ENCODE results near the gene NPR1. TPM values are rescaled to one million over a fixed set of nuclear protein-coding genes. Genes with fewer than 3 reads are reported as not detected.

Gene NPR1
- total and polyA plus RNA-seq, 2 donors (not counting 3 experiments of a cell fraction or from before 2014, with no cell fraction given): 9.8 to 13.3 TPM

- Histone ChIP-seq H2AFZ (ENCODE audit: low read depth, low read length) (no peak overlapping the region), H3K79me2 (ENCODE audit: control insufficient read depth, insufficient read depth, low read length) (peaks cover 13% of the 10 kb centered on the region), H3K27ac (ENCODE audit: insufficient read depth, low read depth, low read length) (no peak overlapping the region), H4K20me1 (replicated peaks; ENCODE audit: control insufficient read depth, extremely low read depth, insufficient read depth, low read length) (no peaks in the 10 kb centered on the region), H3K9me3 (replicated peaks; ENCODE audit: control insufficient read depth, insufficient read depth, low read length) (no peaks in the 10 kb centered on the region), H3K27me3 (ENCODE audit: control insufficient read depth in 2 of 2, insufficient read depth in 2 of 2, low read length in 2 of 2) (no peaks in the 10 kb centered on the region), H3K4me2 (ENCODE audit: insufficient read depth, low read length) (no peak overlapping the region), H3K4me1 (ENCODE audit: control insufficient read depth, extremely low read depth, insufficient read depth, low read length) (peaks cover 15% of the 10 kb centered on the region), H3K9me1 (replicated peaks; ENCODE audit: control insufficient read depth, extremely low read depth, insufficient read depth, low read length) (no peaks in the 10 kb centered on the region), H3K9ac (replicated peaks; ENCODE audit: extremely low read depth, insufficient read depth, low read length) (no peak overlapping the region), H3K36me3 (ENCODE audit: control insufficient read depth in 2 of 2, extremely low read depth in 1 of 2, insufficient read depth in 2 of 2, low read length in 2 of 2) (no peaks in the 10 kb centered on the region), H3K4me3 (replicated peaks in 1 of 3; ENCODE audit: insufficient read depth in 1 of 3, low read depth in 1 of 3, low read length in 3 of 3) (no peak overlapping the region)
- intact Hi-C loops (cut with micrococcal nuclease): no loop called here
- TF ChIP-seq POLR2AphosphoS5 (IDR thresholded peaks at IDR 0.05; ENCODE audit: insufficient read depth, low read depth, low read length) (no peak), FOS (IDR thresholded peaks at IDR 0.05; ENCODE audit: borderline replicate concordance, insufficient read depth, low read length) (no peak), EZH2 (IDR thresholded peaks at IDR 0.05; ENCODE audit: borderline replicate concordance, low read depth, low read length, severe bottlenecking) (no peak), GATA2 (IDR thresholded peaks at IDR 0.05; ENCODE audit: insufficient read depth, insufficient read length, low read depth, low read length) (no peak), POLR2A (IDR thresholded peaks at IDR 0.05; ENCODE audit: low read depth, low read length) (no peak), CTCF (IDR thresholded peaks at IDR 0.05; ENCODE audit: extremely low read depth in 1 of 2, insufficient read depth in 1 of 2, low read depth in 1 of 2, low read length in 2 of 2) (no peak), MYC (IDR thresholded peaks at IDR 0.05; ENCODE audit: low read depth, low read length) (no peak), MAX (IDR thresholded peaks at IDR 0.05; ENCODE audit: insufficient read depth, insufficient read length) (no peak), JUN (IDR thresholded peaks at IDR 0.05; ENCODE audit: borderline replicate concordance, insufficient read depth, insufficient read length, low read depth) (no peak)
- DNase-seq (ENCODE audit: low read depth, low spot score) (no peak), FAIRE-seq (no peak)
- CTCF ChIA-PET: interaction anchor here (1.2 kb wide), 1 partner anchor 83 kb away, joined by 3 read pairs; no protein-coding TSS in a partner anchor
- dilution Hi-C loops (cut with MboI; ENCODE audit: extremely low pct_ligation_motif_present, low sequenced_read_pairs): no loop called here
- POLR2A ChIA-PET: interaction anchor here (0.6 kb wide), 1 partner anchor 51 kb away, joined by 3 read pairs; no protein-coding TSS in a partner anchor
- no TSS peak for BruUV-seq (replicated peaks)
Observed at GRCh38 chr1:153655333-153655732, 23.2 kb upstream of the NPR1 start.
